ENCODE results near the gene WAC. TPM values are rescaled to one million over a fixed set of nuclear protein-coding genes. Genes with fewer than 3 reads are reported as not detected.

Gene WAC
- total RNA-seq, 1 experiment from 2014 or later: 125 TPM

GRCh38 chr10:28554952-28555351 is 22.0 kb downstream of the WAC start:
- POLR2A ChIA-PET (ENCODE audit: low non-redundant PET): interaction anchor here (0.5 kb wide), 1 partner anchor 11 kb away, joined by 5 read pairs; no protein-coding TSS in a partner anchor
- CTCF ChIA-PET: no interaction called here
- peaks cover 24% of the 10 kb centered on the region for H3K4me1 ChIP-seq (ENCODE audit: insufficient read depth, low read length, poor library complexity, severe bottlenecking)
- no peak overlapping the region for H3K4me3 ChIP-seq (ENCODE audit: low read depth, low read length, poor library complexity, severe bottlenecking)
- no peak for DNase-seq (ENCODE audit: low spot score)
- no peaks in the 10 kb centered on the region for H3K27me3 ChIP-seq (replicated peaks; ENCODE audit: insufficient read depth, low read depth, low read length, poor library complexity)
- intact Hi-C loops (cut with micrococcal nuclease; ENCODE audit: unreplicated experiment): no loop called here
- H3K27ac ChIP-seq (ENCODE audit: low read depth, low read length, poor library complexity, severe bottlenecking): no peak overlapping the region
- no peaks in the 10 kb centered on the region for H3K9me3 ChIP-seq (ENCODE audit: low read depth, low read length, poor library complexity, severe bottlenecking)
- TF ChIP-seq CTCF (conservative IDR thresholded peaks at IDR 0.05; ENCODE audit: low read depth, low read length) (no peak), EZH2 (IDR thresholded peaks at IDR 0.05; ENCODE audit: borderline replicate concordance, low read depth, low read length, poor library complexity, severe bottlenecking) (no peak)
- BruUV-seq (replicated peaks): no TSS peak
- H3K36me3 ChIP-seq (ENCODE audit: insufficient read depth, low read length, poor library complexity, severe bottlenecking): peaks cover 59% of the 10 kb centered on the region

GRCh38 chr10:28555358-28555757 is 22.4 kb downstream of the WAC start:
- Histone ChIP-seq H3K36me3 (ENCODE audit: insufficient read depth, low read length, poor library complexity, severe bottlenecking) (peaks cover 57% of the 10 kb centered on the region), H3K27me3 (replicated peaks; ENCODE audit: insufficient read depth, low read depth, low read length, poor library complexity) (no peaks in the 10 kb centered on the region), H3K9me3 (ENCODE audit: low read depth, low read length, poor library complexity, severe bottlenecking) (no peaks in the 10 kb centered on the region), H3K4me3 (ENCODE audit: low read depth, low read length, poor library complexity, severe bottlenecking) (no peak overlapping the region), H3K27ac (ENCODE audit: low read depth, low read length, poor library complexity, severe bottlenecking) (no peak overlapping the region), H3K4me1 (ENCODE audit: insufficient read depth, low read length, poor library complexity, severe bottlenecking) (peaks cover 21% of the 10 kb centered on the region)
- intact Hi-C loops (cut with micrococcal nuclease; ENCODE audit: unreplicated experiment): no loop called here
- CTCF ChIA-PET: no interaction called here
- DNase-seq (ENCODE audit: low spot score): no peak
- no peak for TF ChIP-seq CTCF (conservative IDR thresholded peaks at IDR 0.05; ENCODE audit: low read depth, low read length)
- no peak for TF ChIP-seq EZH2 (IDR thresholded peaks at IDR 0.05; ENCODE audit: borderline replicate concordance, low read depth, low read length, poor library complexity, severe bottlenecking)
- POLR2A ChIA-PET (ENCODE audit: low non-redundant PET): interaction anchor here (0.5 kb wide), 1 partner anchor 12 kb away, joined by 5 read pairs; no protein-coding TSS in a partner anchor
- BruUV-seq (replicated peaks): no TSS peak

- Histone ChIP-seq H3K36me3 (ENCODE audit: insufficient read depth, low read length, poor library complexity, severe bottlenecking) (peaks cover 57% of the 10 kb centered on the region), H3K4me1 (ENCODE audit: insufficient read depth, low read length, poor library complexity, severe bottlenecking) (peaks cover 13% of the 10 kb centered on the region), H3K27ac (ENCODE audit: low read depth, low read length, poor library complexity, severe bottlenecking) (no peak overlapping the region), H3K4me3 (ENCODE audit: low read depth, low read length, poor library complexity, severe bottlenecking) (no peak overlapping the region), H3K9me3 (ENCODE audit: low read depth, low read length, poor library complexity, severe bottlenecking) (no peaks in the 10 kb centered on the region), H3K27me3 (replicated peaks; ENCODE audit: insufficient read depth, low read depth, low read length, poor library complexity) (no peaks in the 10 kb centered on the region)
- intact Hi-C loops (cut with micrococcal nuclease; ENCODE audit: unreplicated experiment): no loop called here
- ChIA-PET CTCF (no interaction called here), POLR2A (ENCODE audit: low non-redundant PET) (no interaction called here)
- no peak for DNase-seq (ENCODE audit: low spot score)
- no peak for TF ChIP-seq EZH2 (IDR thresholded peaks at IDR 0.05; ENCODE audit: borderline replicate concordance, low read depth, low read length, poor library complexity, severe bottlenecking)
- no peak for TF ChIP-seq CTCF (conservative IDR thresholded peaks at IDR 0.05; ENCODE audit: low read depth, low read length)
- no TSS peak for BruUV-seq (replicated peaks)
These were observed 23.2 kb downstream of the WAC start for GRCh38 chr10:28556142-28556541.

All from A673 (cell line).